AG08396 (cell line): Measurements from ENCODE around the gene THSD7A.
"Not testable (repeated sequence)": the region's sequence is repeated elsewhere in the genome, so short reads cannot be mapped to it uniquely, and the experiment has no call there.

Experiments
- DNase-seq: peaks from one replicate; pipeline ENCODE4 v3.0.0; 2012; ENCODE audit warnings: low spot score, mixed read lengths

The THSD7A gene

DNA sequence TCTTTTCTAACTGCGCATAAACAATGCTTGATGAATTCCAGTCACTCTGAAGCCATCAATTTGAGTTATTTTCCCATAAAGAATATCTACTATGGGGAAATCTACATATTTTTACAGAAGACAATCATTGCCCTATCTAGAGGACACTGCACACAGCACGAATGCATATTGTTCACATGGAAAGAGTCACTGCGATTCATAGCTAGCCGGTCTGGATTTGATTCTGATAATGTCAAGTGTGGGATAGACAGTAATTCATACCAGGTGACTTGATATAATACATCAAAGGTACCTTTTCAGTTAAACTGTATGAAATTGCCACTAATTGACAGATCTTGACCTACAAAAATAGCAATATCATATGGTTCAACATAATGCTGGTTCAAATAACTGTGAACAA lies 255.7 kb downstream of the THSD7A start:
- no peak for DNase-seq

DNA sequence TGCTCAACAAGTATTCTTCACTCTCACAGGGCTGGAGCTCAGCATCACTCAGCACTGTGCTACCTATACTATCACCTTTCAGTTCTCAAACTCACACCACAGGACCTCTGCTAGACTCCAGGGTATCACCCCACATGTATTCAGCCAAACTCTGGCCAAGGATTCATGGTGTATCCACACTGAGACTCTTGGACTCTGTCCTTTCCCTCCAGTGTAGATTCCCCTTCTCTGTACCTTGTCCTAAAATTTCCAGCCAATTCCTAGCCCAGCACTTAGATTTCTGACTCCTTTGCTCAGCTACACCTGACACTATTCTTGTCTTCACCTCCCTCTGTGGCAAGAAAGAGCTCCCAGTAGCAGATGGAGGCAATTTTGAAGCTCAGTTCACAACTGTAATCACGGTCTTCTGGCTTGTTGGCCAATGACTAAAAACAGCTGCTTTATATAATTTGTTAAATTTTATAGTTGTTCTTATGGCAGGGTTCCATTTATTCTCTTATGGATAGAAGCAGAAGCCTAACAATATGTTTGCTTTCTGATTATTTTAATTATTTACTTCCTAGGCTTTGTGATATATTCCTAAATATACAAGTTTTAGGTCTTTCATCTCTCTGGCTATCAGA lies 258.8 kb downstream of the THSD7A start:
- DNase-seq: no peak

DNA sequence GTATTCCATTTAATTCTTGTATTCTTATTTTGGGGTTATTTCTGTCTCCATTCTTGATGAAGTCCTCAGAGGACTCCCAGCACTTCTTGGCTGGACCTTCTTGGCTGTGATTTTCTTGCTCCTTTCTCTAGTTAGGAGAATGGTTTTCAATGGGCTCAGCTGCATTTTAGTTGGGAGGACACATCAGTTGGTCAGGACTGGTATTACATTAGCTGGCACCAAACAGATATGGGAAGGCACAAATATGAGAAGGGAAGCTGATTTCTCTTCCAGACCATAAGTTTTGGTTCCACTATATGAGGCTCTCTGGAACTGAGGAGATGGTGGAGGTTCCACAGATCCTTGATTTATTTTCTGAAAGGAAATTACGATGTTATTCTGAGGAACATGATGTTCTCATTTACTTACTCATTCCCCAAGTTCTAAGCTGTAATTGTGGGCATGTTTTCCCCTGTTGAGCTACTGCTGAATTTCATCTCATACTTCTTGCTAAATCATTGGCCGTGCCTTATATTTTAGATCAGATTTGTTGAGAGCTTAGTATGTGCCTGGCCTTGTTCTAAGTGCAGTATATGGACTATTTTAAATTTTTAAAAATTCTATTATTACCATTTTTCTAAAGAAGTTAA lies 261.0 kb downstream of the THSD7A start:
- DNase-seq: no peak

DNA sequence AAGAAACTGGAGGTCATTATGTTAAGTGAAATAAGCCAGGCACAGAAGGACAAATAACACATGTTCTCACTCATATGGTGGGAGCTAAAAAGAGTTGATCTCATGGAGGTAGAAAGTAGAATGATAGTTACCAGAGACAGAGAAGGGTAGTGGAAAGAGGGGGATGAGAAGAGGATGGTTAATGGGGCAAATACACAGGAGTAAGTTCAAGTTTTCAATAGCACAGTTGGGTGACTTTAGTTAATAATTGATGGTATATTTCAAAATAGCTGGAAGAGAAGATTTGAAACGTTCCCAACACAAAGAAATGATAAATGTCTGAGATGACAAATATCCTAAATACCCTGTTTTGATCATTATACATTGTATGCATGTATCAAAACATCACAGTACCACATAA lies 261.8 kb downstream of the THSD7A start:
- DNase-seq: no peak

DNA sequence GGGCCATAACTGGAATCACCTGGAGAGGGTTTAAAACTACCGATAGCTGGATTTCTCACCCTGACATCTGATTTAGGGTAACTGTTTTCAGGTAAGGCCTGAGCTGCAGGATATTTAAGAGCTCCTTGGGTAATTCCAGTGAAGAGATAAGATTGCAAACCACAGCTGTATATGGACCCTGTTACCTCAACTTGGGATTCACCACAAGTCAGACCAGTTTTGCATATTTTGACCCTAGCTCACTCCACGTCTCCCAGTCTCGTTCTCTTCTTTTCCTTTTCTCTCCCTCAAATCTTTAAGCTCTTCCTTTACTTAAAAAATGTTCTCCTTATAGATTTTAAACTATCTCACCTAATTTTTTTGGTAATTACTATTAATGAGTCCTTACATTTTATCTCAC lies 264.4 kb downstream of the THSD7A start:
- no peak for DNase-seq

DNA sequence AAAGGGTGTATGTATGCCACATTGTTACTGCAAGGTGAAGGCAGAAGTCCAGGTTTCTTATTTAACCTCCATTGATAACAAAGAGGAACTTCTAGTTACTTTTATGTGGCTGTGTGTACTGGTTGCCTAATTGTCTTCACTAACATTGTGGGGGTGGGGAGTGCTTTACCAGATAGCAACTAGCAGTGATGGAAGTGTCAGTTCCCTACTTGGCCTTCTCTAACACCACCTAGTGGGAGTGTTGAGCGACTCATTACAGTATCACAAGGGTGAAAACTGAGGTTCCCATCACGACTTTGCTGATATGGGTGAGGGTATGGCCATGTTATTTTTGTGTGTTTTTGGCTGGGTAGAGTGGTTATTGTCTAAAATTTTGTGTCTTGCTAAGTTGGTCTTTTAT lies 274.4 kb downstream of the THSD7A start:
- no peak for DNase-seq

DNA sequence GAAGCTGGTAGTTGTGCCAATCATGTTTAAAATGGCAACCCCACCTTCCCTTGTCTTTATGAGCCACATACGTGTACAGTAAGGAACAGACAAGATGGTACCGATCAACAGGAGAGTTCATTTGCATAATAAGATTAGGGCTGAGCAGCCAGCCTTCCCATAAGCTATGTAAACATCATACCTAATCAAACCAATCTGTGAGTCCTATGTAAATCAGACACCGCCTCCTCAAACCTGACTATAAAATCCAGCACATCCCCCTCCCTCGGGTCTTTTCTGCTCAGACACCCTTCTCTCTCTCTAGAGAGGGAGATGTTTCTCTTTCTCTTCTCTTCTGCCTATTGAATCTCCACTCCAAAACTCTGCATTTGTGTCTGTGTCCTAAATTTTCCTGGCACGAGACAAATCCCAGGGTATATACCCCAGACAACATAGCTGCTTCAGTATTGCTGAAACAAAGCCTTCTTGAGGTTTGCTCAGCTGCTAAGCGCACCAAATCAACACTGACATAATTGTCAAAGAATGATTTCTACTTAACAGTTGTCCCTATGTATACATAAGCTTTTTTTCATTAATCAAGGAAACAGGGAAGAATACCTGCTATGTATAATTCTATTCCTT lies 279.2 kb downstream of the THSD7A start:
- no peak for DNase-seq

DNA sequence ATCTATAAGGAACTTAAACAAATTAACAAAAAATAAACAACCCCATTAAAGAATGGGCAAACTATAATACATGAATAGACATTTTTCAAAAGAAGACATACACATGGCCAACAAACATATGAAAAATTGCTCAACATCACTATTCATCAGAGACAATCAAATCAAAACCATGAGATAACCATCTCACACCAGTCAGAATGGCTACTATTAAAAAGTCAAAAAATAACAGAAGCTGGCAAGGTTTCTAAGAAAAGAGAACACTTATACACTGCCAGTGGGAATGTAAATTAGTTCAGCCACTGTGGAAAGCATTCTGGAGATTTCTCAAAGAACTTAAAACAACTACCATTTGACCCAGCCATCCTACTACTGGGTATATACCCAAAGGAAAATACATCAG lies 280.5 kb downstream of the THSD7A start:
- no peak for DNase-seq

DNA sequence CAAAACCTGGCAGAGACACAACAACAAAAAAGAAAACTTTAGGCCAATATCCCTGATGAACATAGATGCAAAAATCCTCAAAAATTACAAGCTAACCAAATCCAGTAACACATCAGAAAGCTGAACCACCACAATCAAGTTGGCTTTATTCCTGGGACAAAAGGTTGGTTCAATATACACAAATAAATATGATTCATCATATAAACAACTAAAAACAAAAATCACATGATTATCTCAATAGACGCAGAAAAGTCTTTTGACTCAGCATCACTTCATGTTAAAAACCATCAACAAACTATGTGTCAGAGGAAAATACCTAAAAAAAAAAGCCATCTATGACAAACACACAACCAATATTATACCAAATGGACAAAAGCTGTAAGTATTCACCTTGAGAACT lies 283.5 kb downstream of the THSD7A start:
- DNase-seq: no peak

DNA sequence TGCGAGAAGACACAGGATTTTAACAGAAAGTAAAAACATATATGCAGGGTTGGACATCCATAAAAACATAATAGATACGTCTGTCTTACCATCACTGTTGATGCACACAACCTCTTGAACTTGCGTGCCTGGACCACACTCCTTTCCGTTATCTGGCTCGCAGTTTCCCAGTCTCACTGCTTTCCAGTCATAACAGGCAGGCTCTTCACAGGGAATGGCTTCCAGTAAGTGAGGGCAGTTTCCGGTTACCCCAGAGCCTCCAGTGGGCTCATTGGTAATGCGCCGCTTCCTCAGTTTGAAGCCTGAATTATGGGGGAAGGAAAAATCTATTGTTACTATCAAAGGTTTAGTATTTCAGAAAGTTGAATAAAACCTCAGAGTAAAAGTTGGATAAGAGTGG lies 290.7 kb downstream of the THSD7A start:
- no peak for DNase-seq

DNA sequence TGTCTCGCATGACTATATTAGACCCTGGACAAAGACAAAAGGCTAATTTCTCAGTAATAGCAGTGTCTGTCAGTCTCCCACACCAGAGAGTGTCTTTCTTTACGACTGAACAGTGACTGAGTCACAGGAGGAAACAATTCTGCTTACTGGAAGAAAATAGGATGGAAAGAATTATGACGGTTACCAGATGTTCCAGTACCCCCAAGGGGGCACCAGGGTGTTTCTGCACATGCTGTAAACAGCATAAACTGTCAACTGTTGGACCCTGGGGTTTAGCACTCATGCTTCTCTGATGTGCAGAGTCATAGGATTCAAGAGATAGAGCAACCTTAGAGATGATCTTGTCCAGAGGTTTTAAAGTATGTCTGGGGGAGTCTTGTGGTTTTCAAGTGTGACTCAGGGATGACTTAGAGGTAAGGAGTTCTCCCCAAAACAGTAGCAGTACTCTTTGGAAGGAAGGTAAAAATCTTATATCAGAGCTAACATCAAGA lies 291.7 kb downstream of the THSD7A start:
- no peak for DNase-seq

DNA sequence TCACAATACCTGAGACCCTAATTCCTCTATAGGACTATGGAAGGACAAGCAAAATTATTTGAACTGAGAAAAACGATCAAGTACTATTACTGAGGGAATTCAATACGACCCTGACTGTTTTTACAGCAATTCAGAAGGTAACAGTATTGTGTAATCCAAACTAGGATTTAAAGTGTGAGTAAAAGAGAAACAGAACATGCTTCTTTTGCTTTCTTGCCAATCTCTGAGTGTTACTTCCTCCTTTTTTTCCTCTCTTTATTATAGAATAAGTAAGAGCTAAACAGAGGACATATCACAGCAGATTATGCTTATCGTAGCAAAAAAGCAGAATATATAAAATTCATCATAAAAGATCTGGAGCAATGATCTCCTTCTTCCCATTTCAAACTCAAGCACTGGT lies 292.1 kb downstream of the THSD7A start:
- DNase-seq: no peak

DNA sequence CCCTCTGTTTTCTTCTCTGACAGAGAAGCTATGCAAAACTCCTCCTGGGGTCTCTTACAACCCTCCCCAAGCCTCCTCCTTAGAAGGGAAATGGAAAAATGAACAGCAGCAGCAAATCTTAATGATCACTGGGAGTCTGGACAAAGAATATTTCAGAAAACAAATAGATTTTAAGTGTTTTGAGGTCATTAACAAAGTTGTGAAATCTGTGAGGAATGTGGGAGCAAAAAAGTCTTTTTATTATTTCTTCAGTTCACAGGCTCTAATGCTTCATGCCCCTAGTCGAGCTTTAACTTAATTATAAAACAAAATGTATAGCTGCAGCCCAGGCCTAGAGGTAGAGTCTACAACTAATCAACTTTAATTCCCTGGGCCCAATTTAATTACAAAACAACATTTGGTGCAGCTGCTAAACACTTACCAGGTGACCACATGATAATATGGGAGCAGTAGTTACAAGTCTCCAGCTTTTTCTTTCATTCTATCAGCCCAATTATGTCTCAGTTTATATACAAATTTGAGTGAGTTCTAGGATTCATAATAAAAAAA lies 293.2 kb downstream of the THSD7A start:
- no peak for DNase-seq

DNA sequence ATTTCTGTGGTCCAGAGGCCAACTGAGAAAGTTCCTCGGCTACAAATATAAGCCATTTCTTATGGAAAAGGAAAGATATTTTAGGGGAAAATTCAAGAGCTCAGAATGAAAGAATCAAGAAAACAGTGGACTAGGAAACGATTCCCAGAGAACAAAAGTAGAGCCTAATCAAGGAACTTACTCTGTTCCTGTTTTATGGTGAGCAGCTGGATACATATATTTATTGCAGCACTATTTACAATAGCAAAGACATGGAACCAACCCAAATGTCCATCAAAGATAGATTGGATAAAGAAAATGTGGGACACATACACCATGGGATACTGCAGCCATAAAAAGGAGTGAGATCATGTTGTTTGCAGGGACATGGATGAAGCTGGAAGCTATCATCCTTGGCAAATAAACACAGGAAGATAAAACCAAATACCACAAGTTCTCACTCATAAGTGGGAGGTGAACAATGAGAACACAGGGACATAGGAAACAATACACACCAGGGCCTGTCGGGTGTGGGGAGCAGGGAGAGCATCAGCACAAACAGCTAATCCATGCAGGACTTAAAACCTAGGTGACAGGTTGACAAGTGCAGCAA lies 298.7 kb downstream of the THSD7A start:
- DNase-seq: no peak

DNA sequence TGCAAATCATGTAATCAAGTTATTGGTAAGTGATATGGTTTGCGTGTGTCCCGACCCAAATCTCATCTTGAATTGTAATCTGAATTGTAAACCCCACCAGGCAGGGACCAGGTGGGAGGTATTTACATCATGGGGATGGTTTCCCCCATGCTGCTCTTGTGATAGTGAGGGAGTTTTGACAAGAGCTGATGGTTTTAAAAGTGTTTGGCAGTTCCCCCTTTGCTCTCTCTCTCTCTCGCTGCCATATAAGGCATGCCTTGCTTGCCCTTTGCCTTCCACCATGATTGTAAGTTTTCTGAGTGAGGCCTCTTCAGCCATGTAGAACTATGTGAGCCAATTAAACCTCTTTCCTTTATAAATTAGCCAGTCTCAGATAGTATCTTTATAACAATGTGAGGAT lies 302.6 kb downstream of the THSD7A start:
- DNase-seq: no peak

DNA sequence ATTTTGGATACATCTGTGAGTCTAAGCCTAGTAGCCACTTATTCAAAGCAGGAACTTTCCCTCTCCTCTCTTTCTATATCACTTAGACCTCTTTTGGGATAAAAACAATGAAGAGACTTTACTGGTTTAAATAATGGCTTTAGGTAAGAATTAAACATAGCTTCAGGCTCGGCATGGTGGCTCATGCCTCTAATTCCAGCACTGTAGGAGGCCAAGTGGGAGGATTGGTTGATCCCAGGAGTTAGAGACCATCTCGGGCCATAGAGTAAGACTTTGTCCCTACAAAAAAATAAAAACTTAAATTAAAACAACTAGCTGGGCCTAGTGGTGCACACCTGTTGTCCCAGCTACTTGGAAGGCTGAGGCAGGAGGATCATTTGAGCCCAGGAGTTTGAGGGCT lies 304.3 kb downstream of the THSD7A start:
- no peak for DNase-seq

DNA sequence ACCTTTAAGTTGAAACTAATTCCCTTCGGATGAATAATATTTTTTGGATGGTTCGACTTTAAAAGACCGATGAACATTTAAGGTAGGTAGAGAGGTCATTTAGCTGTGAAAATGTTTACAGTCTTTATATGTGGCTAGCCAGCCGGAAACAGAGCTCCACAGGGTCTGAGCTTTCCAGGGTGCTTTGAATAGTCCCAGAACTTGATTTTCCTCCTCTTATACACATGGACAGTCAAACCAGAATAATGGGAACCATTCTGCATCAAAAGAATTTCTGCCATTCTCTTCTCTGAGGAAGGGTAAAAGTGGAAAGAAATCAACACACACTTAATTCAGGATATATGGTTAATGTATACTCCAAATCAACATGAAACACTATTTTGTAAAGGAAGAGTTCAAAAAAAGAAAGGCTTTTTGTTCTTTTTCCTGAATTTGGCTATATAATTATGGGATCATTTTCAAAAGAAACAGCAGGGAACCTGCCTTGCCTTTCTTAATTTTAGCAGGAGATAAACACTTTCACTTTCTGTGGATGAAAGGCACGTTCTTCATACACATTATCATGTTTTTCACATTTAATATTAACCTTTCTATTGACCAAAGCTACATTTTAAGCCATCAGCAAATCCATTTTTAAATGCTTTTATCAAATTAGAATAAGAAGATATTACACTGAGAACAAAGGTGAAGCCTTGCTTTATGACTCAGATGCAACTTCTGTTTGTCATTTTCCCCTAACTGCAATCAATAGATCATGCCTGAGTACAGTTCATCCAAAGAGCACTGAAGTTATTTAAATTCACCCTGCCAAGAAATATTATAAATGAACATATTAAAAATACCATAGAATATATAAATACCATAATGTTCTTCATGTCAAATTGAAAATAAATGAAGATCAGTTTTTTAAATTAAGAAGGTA lies 307.3 kb downstream of the THSD7A start:
- DNase-seq: no peak

DNA sequence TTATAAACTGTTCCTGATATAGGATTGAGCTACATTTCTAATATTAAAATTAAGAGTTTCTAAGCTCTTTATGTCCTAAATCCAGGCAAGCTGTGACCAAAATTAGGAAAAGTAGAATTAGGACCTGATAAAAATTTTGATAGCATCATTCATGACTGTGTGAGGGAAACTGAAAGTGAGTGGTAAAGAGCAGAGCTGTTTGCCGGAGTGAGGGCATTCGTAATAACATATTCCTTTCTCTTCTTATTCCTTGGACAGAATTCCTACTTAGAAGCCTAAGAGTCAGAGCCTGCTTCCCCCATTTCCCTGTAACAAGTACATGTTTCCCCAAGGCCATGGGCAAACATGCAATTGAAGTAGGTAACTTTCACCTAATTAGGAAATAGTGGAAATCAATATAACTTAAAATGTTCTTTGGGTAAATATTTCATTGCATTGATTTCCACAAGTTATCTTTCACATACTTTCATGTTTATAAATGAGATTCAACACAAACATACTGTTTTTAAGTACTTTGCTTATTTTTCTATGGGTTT lies 310.0 kb downstream of the THSD7A start:
- not testable (repeated sequence) for DNase-seq

DNA sequence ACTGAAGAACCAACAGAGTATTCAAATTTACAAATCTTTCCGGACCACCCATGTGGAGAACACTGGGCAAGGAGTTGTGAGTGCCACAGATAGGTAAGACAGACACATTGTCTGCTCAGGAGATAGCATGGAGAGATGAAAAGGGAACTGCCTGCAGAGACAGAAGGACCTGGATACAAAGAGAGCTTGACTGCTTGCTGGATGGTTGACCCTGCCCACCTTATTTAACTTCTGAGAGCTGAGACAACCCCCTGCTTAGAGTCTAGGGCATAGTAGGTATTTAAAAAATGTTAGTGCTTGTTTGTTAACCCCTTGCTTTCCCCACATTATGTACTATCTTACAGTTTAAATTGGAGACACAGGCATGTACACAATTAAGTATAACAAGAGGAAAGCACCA lies 314.1 kb downstream of the THSD7A start:
- DNase-seq: no peak

DNA sequence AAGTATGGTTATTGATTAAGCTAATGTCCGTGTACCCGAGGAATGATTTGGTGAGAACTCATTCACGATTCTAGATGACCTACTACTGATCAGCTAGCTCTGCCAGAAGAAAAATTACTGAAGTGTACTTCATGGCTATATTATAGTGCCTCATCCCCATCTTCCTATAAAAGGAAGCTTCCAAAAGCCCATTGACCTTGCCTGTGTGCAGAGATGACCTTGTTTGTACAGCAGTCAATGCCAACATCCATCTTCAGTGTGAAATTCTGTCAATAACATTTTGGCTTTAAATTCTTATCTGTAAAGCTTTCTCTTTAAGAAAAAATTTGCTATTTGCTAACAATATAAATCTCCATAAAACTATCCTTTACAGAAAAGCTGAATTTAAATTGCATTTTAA lies 315.7 kb downstream of the THSD7A start:
- DNase-seq: no peak

DNA sequence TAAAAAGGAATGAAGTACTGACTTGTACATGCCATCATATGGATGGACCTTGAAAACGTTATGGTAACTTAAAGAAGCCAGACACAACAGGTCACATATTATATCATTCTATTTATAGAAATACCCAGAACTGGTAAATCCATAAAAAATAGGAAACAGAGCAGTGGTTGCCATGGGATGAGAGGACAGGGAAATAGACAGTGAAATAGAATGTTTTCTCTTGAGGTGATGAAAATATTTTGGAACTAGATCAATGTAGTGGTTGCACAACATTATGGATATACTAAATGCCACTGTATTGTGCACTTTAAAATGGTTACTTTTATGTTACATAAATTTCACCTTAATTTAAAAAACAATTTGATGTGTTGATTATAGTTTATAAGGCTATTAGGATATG lies 318.5 kb downstream of the THSD7A start:
- DNase-seq: no peak

DNA sequence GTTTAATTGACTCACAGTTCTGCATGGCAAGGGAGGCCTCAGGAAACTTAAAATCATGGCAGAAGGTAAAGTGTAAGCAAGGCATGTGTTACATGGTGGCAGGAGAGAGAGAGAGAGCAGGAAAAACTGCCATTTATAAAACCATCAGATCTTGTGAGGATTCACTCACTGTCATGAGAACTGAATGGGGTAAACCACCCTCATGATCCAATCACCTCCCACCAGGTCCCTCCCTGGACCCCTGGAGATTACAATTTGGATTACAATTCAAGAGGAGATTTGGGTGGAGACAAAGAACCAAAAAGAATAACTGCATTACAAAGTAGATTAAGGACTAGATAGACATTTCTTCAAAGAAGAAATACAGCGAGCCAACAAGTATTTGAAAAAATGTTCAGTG lies 324.1 kb downstream of the THSD7A start:
- DNase-seq: no peak
